Stimulated activated CD4-positive, alpha-beta T cell treated with anti-CD3 and anti-CD28 coated beads, Interleukin-15, amount 100 ng/mL, for 48 hours (primary cell): ENCODE results near the gene PGM2.

Source experiments
- DNase-seq, 2 donors: peaks; one replicate each; pipeline ENCODE4 v3.0.0-alpha.2; 2020; ENCODE audit warnings: low read depth in 2 of 2

Gene PGM2

GRCh38 chr4:37862961-37863360 lies 36.5 kb downstream of the PGM2 start:
- no peak for DNase-seq

GRCh38 chr4:37864786-37865185 lies 38.3 kb downstream of the PGM2 start:
- DNase-seq = no peak

- no peak for DNase-seq
These were observed 39.0 kb downstream of the PGM2 start for GRCh38 chr4:37865450-37865849.

- no peak for DNase-seq
These were observed 40.6 kb downstream of the PGM2 start for GRCh38 chr4:37867102-37867501.

- DNase-seq = no peak
These were observed 41.8 kb downstream of the PGM2 start for GRCh38 chr4:37868238-37868637.

GRCh38 chr4:37872310-37872988 lies 46.0 kb downstream of the PGM2 start:
- DNase-seq = no peak

GRCh38 chr4:37873386-37873785 lies 46.9 kb downstream of the PGM2 start:
- no peak for DNase-seq

GRCh38 chr4:37876156-37876555 lies 49.7 kb downstream of the PGM2 start:
- DNase-seq = no peak

- DNase-seq = no peak
These were observed 52.9 kb downstream of the PGM2 start for GRCh38 chr4:37879365-37879764.

GRCh38 chr4:37881811-37882210 lies 55.3 kb downstream of the PGM2 start:
- no peak for DNase-seq

- DNase-seq = no peak
These were observed 56.3 kb downstream of the PGM2 start for GRCh38 chr4:37882665-37883296.

- DNase-seq = no peak
These were observed 58.5 kb downstream of the PGM2 start for GRCh38 chr4:37884855-37885487.

GRCh38 chr4:37885496-37885895 lies 59.0 kb downstream of the PGM2 start:
- DNase-seq = no peak

GRCh38 chr4:37889849-37890800 lies 63.6 kb downstream of the PGM2 start:
- peak in 1 of 2 donors; percentile 6 for DNase-seq

- peak; percentile 22 to 33 for DNase-seq
These were observed 64.3 kb downstream of the PGM2 start, which contains the start of gene TBC1D1 for GRCh38 chr4:37890801-37891259. TSS of gene TBC1D1 (plus strand) at chr4:37891084. CDS start at chr4:37902096, 11,012 bp downstream.

- DNase-seq = peak; percentile 37 to 44
These were observed 65.0 kb downstream of the PGM2 start for GRCh38 chr4:37891260-37892159.

- peak; percentile 38 to 44 for DNase-seq
These were observed 66.2 kb downstream of the PGM2 start for GRCh38 chr4:37892641-37893040.

GRCh38 chr4:37893164-37893563 lies 66.7 kb downstream of the PGM2 start:
- DNase-seq = no peak

GRCh38 chr4:37895271-37895670 lies 68.8 kb downstream of the PGM2 start:
- DNase-seq = no peak

- no peak for DNase-seq
These were observed 69.8 kb downstream of the PGM2 start for GRCh38 chr4:37896206-37896860.
